ENCODE measurements around the gene PHF10.

DNA sequence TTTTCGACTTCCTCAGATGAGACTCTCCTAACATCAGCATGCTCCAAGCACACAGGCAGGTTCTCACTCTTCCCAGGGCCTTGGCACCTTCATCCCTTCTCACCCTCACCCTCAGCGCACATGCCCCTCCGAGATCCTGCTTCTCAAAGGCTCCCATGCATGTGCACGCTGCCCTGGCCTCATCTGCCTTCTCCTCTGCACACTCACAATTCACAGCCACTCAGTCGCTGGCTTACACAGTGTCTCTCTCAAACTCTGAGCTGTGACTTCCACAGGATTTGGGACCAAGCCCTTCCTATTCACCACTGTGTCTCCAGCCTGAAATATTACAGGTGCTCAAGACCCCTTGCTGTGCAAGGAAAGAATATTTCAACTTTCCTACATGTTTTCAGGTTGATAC, 52.7 kb downstream of the PHF10 start:
- TF ChIP-seq, protein P1, sequence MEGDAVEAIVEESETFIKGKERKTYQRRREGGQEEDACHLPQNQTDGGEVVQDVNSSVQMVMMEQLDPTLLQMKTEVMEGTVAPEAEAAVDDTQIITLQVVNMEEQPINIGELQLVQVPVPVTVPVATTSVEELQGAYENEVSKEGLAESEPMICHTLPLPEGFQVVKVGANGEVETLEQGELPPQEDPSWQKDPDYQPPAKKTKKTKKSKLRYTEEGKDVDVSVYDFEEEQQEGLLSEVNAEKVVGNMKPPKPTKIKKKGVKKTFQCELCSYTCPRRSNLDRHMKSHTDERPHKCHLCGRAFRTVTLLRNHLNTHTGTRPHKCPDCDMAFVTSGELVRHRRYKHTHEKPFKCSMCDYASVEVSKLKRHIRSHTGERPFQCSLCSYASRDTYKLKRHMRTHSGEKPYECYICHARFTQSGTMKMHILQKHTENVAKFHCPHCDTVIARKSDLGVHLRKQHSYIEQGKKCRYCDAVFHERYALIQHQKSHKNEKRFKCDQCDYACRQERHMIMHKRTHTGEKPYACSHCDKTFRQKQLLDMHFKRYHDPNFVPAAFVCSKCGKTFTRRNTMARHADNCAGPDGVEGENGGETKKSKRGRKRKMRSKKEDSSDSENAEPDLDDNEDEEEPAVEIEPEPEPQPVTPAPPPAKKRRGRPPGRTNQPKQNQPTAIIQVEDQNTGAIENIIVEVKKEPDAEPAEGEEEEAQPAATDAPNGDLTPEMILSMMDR (IDR thresholded peaks at IDR 0.05) = no peak
- TF ChIP-seq POLR2A (IDR thresholded peaks at IDR 0.05) (no peak), EP300 (IDR thresholded peaks at IDR 0.05) (no peak), POLR2AphosphoS5 (IDR thresholded peaks at IDR 0.05) (no peak)
